ENCODE measurements around the gene TMEM163.

The TMEM163 gene

GRCh38 chr2:134411279-134411827 is 307.4 kb downstream of the TMEM163 start:
- no peak for TF ChIP-seq CTCF (IDR thresholded peaks at IDR 0.05; ENCODE audit: low read depth, low read length)
- H3K4me3 ChIP-seq (ENCODE audit: low read depth, low read length) = no peak overlapping the region
- in situ Hi-C loops (cut with HindIII; ENCODE audit: low sequenced_read_pairs) = no loop called here
- DNase-seq (ENCODE audit: low read depth, low spot score) = no peak

- in situ Hi-C loops (cut with HindIII; ENCODE audit: low sequenced_read_pairs) = no loop called here
- no peak for TF ChIP-seq CTCF (IDR thresholded peaks at IDR 0.05; ENCODE audit: low read depth, low read length)
- no peak overlapping the region for H3K4me3 ChIP-seq (ENCODE audit: low read depth, low read length)
- DNase-seq (ENCODE audit: low read depth, low spot score) = no peak
Observed at GRCh38 chr2:134410831-134411231, 308.0 kb downstream of the TMEM163 start.

- TF ChIP-seq CTCF (IDR thresholded peaks at IDR 0.05; ENCODE audit: low read depth, low read length) = no peak
- H3K4me3 ChIP-seq (ENCODE audit: low read depth, low read length) = no peak overlapping the region
- no peak for DNase-seq (ENCODE audit: low read depth, low spot score)
- in situ Hi-C loops (cut with HindIII; ENCODE audit: low sequenced_read_pairs) = no loop called here
Observed at GRCh38 chr2:134410006-134410405, 308.8 kb downstream of the TMEM163 start.

- TF ChIP-seq CTCF (IDR thresholded peaks at IDR 0.05; ENCODE audit: low read depth, low read length) = no peak
- no peak overlapping the region for H3K4me3 ChIP-seq (ENCODE audit: low read depth, low read length)
- no peak for DNase-seq (ENCODE audit: low read depth, low spot score)
- in situ Hi-C loops (cut with HindIII; ENCODE audit: low sequenced_read_pairs) = no loop called here
Observed at GRCh38 chr2:134408791-134409190, 310.0 kb downstream of the TMEM163 start.

GRCh38 chr2:134408386-134408785 is 310.4 kb downstream of the TMEM163 start:
- no peak for TF ChIP-seq CTCF (IDR thresholded peaks at IDR 0.05; ENCODE audit: low read depth, low read length)
- in situ Hi-C loops (cut with HindIII; ENCODE audit: low sequenced_read_pairs) = no loop called here
- no peak overlapping the region for H3K4me3 ChIP-seq (ENCODE audit: low read depth, low read length)
- no peak for DNase-seq (ENCODE audit: low read depth, low spot score)

GRCh38 chr2:134407154-134407890 is 311.5 kb downstream of the TMEM163 start:
- H3K4me3 ChIP-seq (ENCODE audit: low read depth, low read length) = no peak overlapping the region
- TF ChIP-seq CTCF (IDR thresholded peaks at IDR 0.05; ENCODE audit: low read depth, low read length) = no peak
- DNase-seq (ENCODE audit: low read depth, low spot score) = no peak
- in situ Hi-C loops (cut with HindIII; ENCODE audit: low sequenced_read_pairs) = no loop called here
